Medulla oblongata (tissue), 1 donor: ENCODE measurements around the gene EMX1.

Source experiments
- DNase-seq: peaks from one replicate; pipeline ENCODE4 v3.0.0-alpha.2; 2015; ENCODE audit errors: extremely low spot score

EMX1 gene

DNA sequence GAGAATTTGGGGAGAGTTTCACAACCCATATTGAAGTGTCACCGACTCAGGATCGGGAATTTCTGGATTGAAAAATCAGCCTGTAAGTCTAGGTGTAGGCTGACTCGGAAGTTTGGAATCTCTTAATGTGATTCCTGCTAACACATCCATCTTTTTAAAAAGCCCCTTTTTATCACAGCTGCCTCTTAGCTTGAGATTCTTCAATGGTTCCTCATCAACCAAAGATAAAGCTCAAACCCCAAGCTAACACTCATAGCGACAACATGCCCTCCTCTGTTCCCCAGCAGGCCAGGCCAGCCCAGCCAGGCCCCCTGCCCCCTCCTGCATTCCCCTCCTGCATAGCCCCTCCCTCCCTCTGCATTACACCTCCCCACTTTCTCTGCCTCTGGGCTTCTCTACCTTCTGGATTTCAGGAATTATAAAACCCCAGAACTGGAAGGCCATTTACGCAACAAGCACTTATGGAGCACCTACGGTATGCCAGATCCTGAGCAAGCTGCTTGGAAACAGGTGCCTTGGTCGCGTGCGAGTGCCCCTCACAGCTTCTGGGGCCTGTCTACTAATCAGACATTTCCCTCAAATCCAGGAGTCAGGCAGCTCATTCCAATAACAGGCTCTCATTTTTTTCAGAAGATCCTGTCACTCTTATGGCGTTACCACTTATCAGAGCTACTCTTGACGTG lies 63.4 kb downstream of the EMX1 start:
- DNase-seq = no peak

DNA sequence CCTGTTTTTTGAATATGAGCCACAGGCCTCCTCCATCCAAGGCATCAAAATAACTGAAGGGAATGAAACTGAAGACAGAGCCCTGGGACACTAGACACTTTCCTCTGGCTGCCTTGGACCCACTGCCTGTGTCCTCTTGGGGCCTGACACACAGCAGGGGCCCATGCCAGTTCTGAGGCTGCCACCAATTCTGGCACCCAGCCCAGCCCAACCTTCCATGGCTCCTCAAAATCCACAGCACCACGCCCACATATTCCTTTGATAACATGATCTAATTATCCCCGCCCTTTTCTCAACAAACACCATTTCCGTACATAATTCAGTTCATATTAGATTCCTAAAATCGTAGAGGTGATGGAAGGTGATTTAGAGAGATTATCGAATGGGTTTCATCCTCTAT lies 64.2 kb downstream of the EMX1 start:
- no peak for DNase-seq

DNA sequence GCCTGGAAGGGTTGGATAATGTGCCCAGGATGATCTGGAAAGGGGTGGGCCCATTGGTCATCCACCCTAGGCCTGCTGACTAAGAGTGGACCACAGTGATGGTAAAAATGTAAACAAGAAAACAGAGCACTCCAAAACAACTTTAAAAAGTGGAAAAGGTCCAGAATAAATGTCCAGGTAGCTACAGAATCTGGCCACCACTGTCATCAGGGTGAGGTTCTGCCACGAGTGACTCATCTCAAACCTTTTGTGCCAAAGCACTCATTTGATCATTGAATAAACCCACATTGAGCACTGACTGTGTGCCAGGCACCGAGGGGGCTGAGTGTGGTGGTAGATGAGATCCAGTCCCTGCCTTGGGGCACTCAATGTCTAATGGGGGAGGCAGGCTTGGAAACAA lies 64.9 kb downstream of the EMX1 start:
- no peak for DNase-seq

GRCh38 chr2:72982781-72983499 lies 65.6 kb downstream of the EMX1 start:
- DNase-seq = no peak

DNA sequence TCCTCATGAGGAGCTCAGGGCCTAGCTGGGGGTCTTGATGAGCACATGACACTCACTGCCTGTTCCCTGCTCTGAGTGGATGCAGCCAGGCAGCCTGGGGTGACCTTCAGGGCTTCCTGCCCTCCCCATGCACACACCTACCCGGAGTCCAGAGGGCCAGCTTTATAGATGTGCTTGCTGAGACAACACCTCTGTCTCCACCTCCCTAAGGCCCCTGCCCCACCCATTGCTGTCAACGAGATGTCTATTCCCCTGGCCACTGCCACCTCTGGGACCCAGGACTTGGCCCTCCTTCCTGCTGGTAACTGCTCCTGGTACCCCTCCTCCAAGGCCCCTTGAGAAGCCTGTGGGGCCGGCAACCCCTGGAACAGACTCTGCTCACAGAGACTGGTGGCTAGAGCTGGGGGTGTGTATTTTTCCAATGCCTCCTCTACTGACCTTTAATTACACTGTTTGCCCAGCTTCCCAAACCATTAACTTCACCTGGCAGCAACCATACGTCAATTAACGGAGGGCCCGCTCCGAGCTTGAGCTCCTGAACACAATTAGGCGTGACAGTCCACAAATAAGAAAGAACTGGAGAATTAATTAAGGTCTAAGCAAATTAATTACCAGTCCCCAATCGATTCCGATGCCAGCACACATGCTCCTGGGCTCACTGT lies 66.3 kb downstream of the EMX1 start:
- no peak for DNase-seq

GRCh38 chr2:72984172-72984671 lies 66.9 kb downstream of the EMX1 start:
- DNase-seq = no peak
